Left ventricle myocardium inferior (tissue), 1 donor: Measurements from ENCODE around the gene LTB4R2. TPM values are rescaled to one million over a fixed set of nuclear protein-coding genes. Genes with fewer than 3 reads are reported as not detected.

Source experiments
- DNase-seq: peaks from one replicate; pipeline ENCODE4 v3.0.0-alpha.2; 2020
- H3K27ac ChIP-seq: fragments of 200-600 bp; replicated peaks from 2 replicates; pipeline ENCODE4 v1.8.0; 2021
- H3K27me3 ChIP-seq: fragments of 200-600 bp; 2 replicates; pipeline ENCODE4 v1.8.0; 2021; ENCODE audit warnings: low read depth
- H3K36me3 ChIP-seq: fragments of 200-600 bp; 2 replicates; pipeline ENCODE4 v1.8.0; 2021
- H3K4me1 ChIP-seq: fragments of 200-600 bp; 2 replicates; pipeline ENCODE4 v1.8.0; 2021
- H3K4me3 ChIP-seq: fragments of 200-600 bp; 2 replicates; pipeline ENCODE4 v1.8.0; 2021; ENCODE audit warnings: mild to moderate bottlenecking, moderate library complexity
- H3K9me3 ChIP-seq: fragments of 200-600 bp; replicated peaks from 2 replicates; pipeline ENCODE4 v1.8.0; 2021
- CTCF ChIP-seq: fragments of 200-600 bp; IDR thresholded peaks from 2 replicates; pipeline ENCODE4 v1.8.0; 2021; ENCODE audit warnings: antibody characterized with exemption, mild to moderate bottlenecking, borderline replicate concordance
- intact Hi-C: fragments of 100-400 bp; cut with micrococcal nuclease; formaldehyde crosslinking; loops from one replicate; pipeline ENCODE4 v1.11.0; 2022
- total RNA-seq: library from RNA; stranded (reverse); fragmentation: NEBNext Ultra II Directional; extraction: Animal tissue kit (Norgen Biotek cat#: 25700); gene quantifications from one replicate; pipeline ENCODE4 v1.2.1, GENCODE V29; 2021
- donor health status: DM: no; HTN: yes; CAD: no; lungs with severe emphysema.

The LTB4R2 gene
- total RNA-seq, 1 donor from 2014 or later, result 0.71 TPM

- TF ChIP-seq CTCF, result no peak
- intact Hi-C loops, result no loop called here
- Histone ChIP-seq H3K4me1 (peaks cover 33% of the 10 kb centered on the region), H3K27me3 (no peaks in the 10 kb centered on the region), H3K27ac (no peak overlapping the region), H3K9me3 (no peaks in the 10 kb centered on the region), H3K36me3 (no peaks in the 10 kb centered on the region), H3K4me3 (no peak overlapping the region)
- DNase-seq, result no peak
Observed at GRCh38 chr14:24282736-24283135, 27.2 kb upstream of the LTB4R2 start.

- intact Hi-C loops, result no loop called here
- no peak for DNase-seq
- Histone ChIP-seq H3K4me3 (no peak overlapping the region), H3K4me1 (peaks cover 26% of the 10 kb centered on the region), H3K27me3 (no peaks in the 10 kb centered on the region), H3K9me3 (no peaks in the 10 kb centered on the region), H3K27ac (no peak overlapping the region), H3K36me3 (no peaks in the 10 kb centered on the region)
- TF ChIP-seq CTCF, result no peak
Observed at GRCh38 chr14:24283796-24284460, 26.0 kb upstream of the LTB4R2 start.

GRCh38 chr14:24284501-24285035 is 25.4 kb upstream of the LTB4R2 start:
- H3K27me3 ChIP-seq, result no peaks in the 10 kb centered on the region
- H3K9me3 ChIP-seq, result no peaks in the 10 kb centered on the region
- no peak overlapping the region for H3K27ac ChIP-seq
- peaks cover 21% of the 10 kb centered on the region for H3K4me1 ChIP-seq
- H3K36me3 ChIP-seq, result peaks cover 5% of the 10 kb centered on the region
- TF ChIP-seq CTCF, result no peak
- H3K4me3 ChIP-seq, result no peak overlapping the region
- DNase-seq, result no peak
- intact Hi-C loops, result no loop called here

- DNase-seq, result no peak
- H3K4me3 ChIP-seq, result no peak overlapping the region
- no peak overlapping the region for H3K27ac ChIP-seq
- peaks cover 13% of the 10 kb centered on the region for H3K4me1 ChIP-seq
- no peaks in the 10 kb centered on the region for H3K9me3 ChIP-seq
- no peak for TF ChIP-seq CTCF
- intact Hi-C loops, result no loop called here
- peaks cover 13% of the 10 kb centered on the region for H3K36me3 ChIP-seq
- H3K27me3 ChIP-seq, result no peaks in the 10 kb centered on the region
Observed at GRCh38 chr14:24285351-24285750, 24.6 kb upstream of the LTB4R2 start.

- no peak for TF ChIP-seq CTCF
- Histone ChIP-seq H3K9me3 (no peaks in the 10 kb centered on the region), H3K27ac (no peak overlapping the region), H3K4me1 (peaks cover 4% of the 10 kb centered on the region), H3K4me3 (no peak overlapping the region), H3K36me3 (peaks cover 27% of the 10 kb centered on the region), H3K27me3 (no peaks in the 10 kb centered on the region)
- no peak for DNase-seq
- intact Hi-C loops, result no loop called here
Observed at GRCh38 chr14:24286996-24287395, 22.9 kb upstream of the LTB4R2 start.
